Subcutaneous abdominal adipose tissue (tissue), 5 donors: ENCODE measurements around the gene NMBR.
"Not testable (repeated sequence)": the region's sequence is repeated elsewhere in the genome, so short reads cannot be mapped to it uniquely, and the experiment has no call there.

Source experiments
- H3K27ac ChIP-seq: one replicate; pipeline ENCODE4 v1.7.0; 2013; ENCODE audit warnings: low read depth, mild to moderate bottlenecking, inconsistent platforms, low read length, moderate library complexity
- H3K27me3 ChIP-seq, 5 donors: one replicate each; pipeline ENCODE4 v1.7.0; 2013; ENCODE audit warnings: low read length in 5 of 5, inconsistent platforms in 1 of 5; ENCODE audit not compliant: control insufficient read depth in 5 of 5, insufficient read depth in 4 of 5
- H3K36me3 ChIP-seq, 5 donors: one replicate each; pipeline ENCODE4 v1.7.0; 2013; ENCODE audit warnings: low read length in 5 of 5; ENCODE audit not compliant: control insufficient read depth in 5 of 5, insufficient read depth in 5 of 5
- H3K4me1 ChIP-seq, 5 donors: one replicate each; pipeline ENCODE4 v1.7.0; 2013; ENCODE audit warnings: low read length in 5 of 5, mild to moderate bottlenecking in 3 of 5, moderate library complexity in 1 of 5; ENCODE audit not compliant: control insufficient read depth in 5 of 5, insufficient read depth in 5 of 5
- H3K4me3 ChIP-seq, 5 donors: one replicate each; pipeline ENCODE4 v1.7.0; 2013; ENCODE audit warnings: low read length in 5 of 5, low read depth in 1 of 5
- H3K9ac ChIP-seq, 5 donors: one replicate each; pipeline ENCODE4 v1.7.0; 2013; ENCODE audit warnings: low read length in 5 of 5, mild to moderate bottlenecking in 4 of 5, moderate library complexity in 3 of 5
- H3K9me3 ChIP-seq, 5 donors: one replicate each; pipeline ENCODE4 v1.7.0; 2013; ENCODE audit warnings: low read length in 5 of 5; ENCODE audit not compliant: control insufficient read depth in 5 of 5
- donor health status: healthy.
- donor health status: healthy.
- donor health status: healthy.
- donor health status: healthy.
- donor health status: healthy.

The NMBR gene

GRCh38 chr6:142035890-142036289 lies 111.0 kb downstream of the NMBR start:
- no peak overlapping the region for H3K4me3 ChIP-seq

GRCh38 chr6:142031035-142031434 lies 115.9 kb downstream of the NMBR start:
- no peak overlapping the region for H3K9ac ChIP-seq
- no peaks in the 10 kb centered on the region for H3K36me3 ChIP-seq
- no peaks in the 10 kb centered on the region for H3K27me3 ChIP-seq
- no peak overlapping the region for H3K4me3 ChIP-seq
- no peak overlapping the region for H3K27ac ChIP-seq
- H3K4me1 ChIP-seq = no peaks in the 10 kb centered on the region
- peaks cover 0 to 10% (median 0%) of the 10 kb centered on the region in 5 donors for H3K9me3 ChIP-seq

More at GRCh38 chr6:142035890-142036289, 111.0 kb downstream of the NMBR start:
- Histone ChIP-seq H3K36me3 (no peaks in the 10 kb centered on the region), H3K27me3 (no peaks in the 10 kb centered on the region), H3K27ac (no peak overlapping the region), H3K9me3 (peaks cover 0 to 3% (median 0%) of the 10 kb centered on the region in 5 donors), H3K4me1 (no peaks in the 10 kb centered on the region), H3K9ac (no peak overlapping the region)

- Histone ChIP-seq H3K9me3 (peaks cover 0 to 10% (median 0%) of the 10 kb centered on the region in 5 donors), H3K27ac (no peak overlapping the region), H3K9ac (no peak overlapping the region), H3K4me1 (no peaks in the 10 kb centered on the region), H3K36me3 (no peaks in the 10 kb centered on the region), H3K4me3 (no peak overlapping the region), H3K27me3 (no peaks in the 10 kb centered on the region)
Observed at GRCh38 chr6:142030115-142030619, 116.8 kb downstream of the NMBR start.

- Histone ChIP-seq H3K9me3 (peaks cover 0 to 10% (median 0%) of the 10 kb centered on the region in 5 donors), H3K27ac (no peak overlapping the region), H3K4me1 (no peaks in the 10 kb centered on the region), H3K36me3 (no peaks in the 10 kb centered on the region), H3K9ac (no peak overlapping the region), H3K27me3 (no peaks in the 10 kb centered on the region), H3K4me3 (no peak overlapping the region)
Observed at GRCh38 chr6:142028527-142028926, 118.4 kb downstream of the NMBR start.

- H3K9ac ChIP-seq, H3K4me1 ChIP-seq, H3K36me3 ChIP-seq, H3K9me3 ChIP-seq, H3K4me3 ChIP-seq, H3K27ac ChIP-seq, H3K27me3 ChIP-seq: not testable (repeated sequence)
Observed at GRCh38 chr6:142027804-142028203, 119.1 kb downstream of the NMBR start.

- Histone ChIP-seq H3K36me3 (no peaks in the 10 kb centered on the region), H3K9ac (no peak overlapping the region), H3K4me1 (no peaks in the 10 kb centered on the region), H3K9me3 (peaks cover 0 to 10% (median 0%) of the 10 kb centered on the region in 5 donors), H3K27ac (no peak overlapping the region), H3K27me3 (no peaks in the 10 kb centered on the region), H3K4me3 (no peak overlapping the region)
Observed at GRCh38 chr6:142027074-142027473, 119.8 kb downstream of the NMBR start.

- Histone ChIP-seq H3K4me1 (no peaks in the 10 kb centered on the region), H3K9ac (no peak overlapping the region), H3K36me3 (no peaks in the 10 kb centered on the region), H3K27me3 (no peaks in the 10 kb centered on the region), H3K4me3 (no peak overlapping the region), H3K9me3 (peaks cover 0 to 10% (median 0%) of the 10 kb centered on the region in 5 donors), H3K27ac (no peak overlapping the region)
Observed at GRCh38 chr6:142026471-142026870, 120.5 kb downstream of the NMBR start.
